SKM-1 treated with dmso at 0.1 percent for 144 hours (cell line): ENCODE results near the gene GEMIN7.
A peak's percentile ranks its signal among the peaks of the same experiment; 100 is the strongest.

Experiments used
- DNase-seq: peaks from one replicate; lab custom pipeline; 2025; ENCODE audit not compliant: unreplicated experiment; lab: John Stamatoyannopoulos, UW

The GEMIN7 gene

DNA sequence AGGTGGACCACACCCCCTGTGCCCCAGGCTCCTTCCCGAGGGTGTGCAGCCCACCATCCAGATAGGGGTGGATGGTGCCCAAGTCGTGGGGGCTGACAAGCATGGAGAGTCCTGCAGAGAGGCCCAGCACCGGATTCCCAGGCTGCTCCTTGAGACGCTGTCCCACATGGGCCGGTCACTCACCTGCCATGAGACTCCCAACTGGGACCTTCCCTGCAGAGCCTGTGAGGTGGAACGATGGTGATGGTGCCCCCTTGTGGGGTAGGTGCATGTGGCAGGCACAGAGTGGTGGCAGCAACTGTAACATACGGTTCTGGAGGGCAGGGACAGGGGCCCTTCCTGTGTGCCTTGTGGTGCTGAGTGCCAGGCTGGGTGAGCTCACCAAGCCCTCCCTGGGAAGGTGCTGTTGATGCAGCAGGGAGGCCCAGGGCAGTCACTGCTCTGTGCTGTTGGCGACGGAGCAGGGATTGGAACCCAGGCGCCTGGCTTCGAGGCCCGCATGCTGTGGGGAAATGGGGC, 47.0 kb downstream of the GEMIN7 start:
- peak; percentile 1 for DNase-seq

GRCh38 chr19:45126654-45127053, 47.6 kb downstream of the GEMIN7 start:
- no peak for DNase-seq

GRCh38 chr19:45128146-45128545, 49.1 kb downstream of the GEMIN7 start:
- DNase-seq, result no peak

- no peak for DNase-seq
Measured at GRCh38 chr19:45128806-45129205, 49.7 kb downstream of the GEMIN7 start.

- no peak for DNase-seq
Measured at GRCh38 chr19:45130236-45130635, 51.2 kb downstream of the GEMIN7 start.

GRCh38 chr19:45130888-45131615, 52.0 kb downstream of the GEMIN7 start:
- no peak for DNase-seq

- DNase-seq, result no peak
Measured at GRCh38 chr19:45133661-45134060, 54.6 kb downstream of the GEMIN7 start.

- no peak for DNase-seq
Measured at GRCh38 chr19:45135176-45135885, 56.3 kb downstream of the GEMIN7 start.

DNA sequence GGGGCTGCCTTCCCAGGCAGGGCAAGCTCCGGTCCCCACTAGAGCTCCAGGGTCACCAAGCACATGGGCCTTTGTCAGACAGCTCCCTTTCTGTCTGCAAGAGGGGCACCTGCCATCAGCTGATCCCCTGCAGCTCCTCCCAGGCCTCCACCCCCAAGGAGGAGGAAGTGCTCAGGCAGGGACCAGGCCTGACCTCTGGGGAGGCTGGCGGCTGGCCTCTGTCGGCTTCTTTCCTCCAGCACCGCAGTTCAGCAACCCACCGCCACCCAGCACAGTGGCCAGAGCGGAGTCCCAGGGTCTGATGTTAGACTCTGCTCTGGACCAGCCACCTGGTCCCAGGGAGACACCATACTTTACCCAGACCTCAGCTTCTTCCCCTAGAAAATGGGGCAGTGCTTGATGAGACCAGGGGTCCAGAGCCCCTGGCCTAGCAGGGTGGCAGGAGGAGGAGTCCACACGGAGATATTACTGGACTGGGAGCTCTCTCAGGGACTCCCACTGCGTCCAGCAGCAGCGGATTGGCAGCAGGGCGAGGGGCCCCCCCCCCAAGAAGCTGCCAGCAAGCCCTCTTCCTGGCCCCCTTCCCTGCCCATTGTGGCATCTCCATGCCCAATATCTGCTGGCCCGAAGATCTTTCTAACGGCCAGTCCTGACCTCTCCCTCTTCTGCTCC, 57.6 kb downstream of the GEMIN7 start:
- DNase-seq, result no peak

GRCh38 chr19:45137179-45137761, 58.2 kb downstream of the GEMIN7 start:
- no peak for DNase-seq

DNA sequence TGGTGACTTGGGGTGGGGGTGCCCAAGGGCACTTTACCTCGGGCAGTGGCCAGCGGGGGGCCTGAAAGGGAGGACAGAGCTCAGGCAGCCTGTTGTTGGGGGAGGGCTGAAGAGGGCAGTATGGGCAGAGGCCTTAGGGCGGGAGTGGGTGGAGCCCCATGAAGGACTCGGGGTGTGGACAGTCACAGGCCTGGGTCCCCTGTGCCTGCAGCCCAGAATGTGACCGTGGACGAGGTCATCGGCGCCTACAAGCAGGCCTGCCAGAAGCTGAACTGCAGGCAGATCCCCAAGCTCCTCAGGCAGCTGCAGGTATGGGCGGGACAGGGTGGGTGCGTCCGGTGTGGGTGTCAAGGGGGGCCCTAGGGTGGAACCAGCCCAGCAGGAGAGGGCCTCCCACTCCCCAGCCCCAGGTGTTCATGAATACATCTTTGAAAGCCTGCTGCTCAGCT, 59.3 kb downstream of the GEMIN7 start:
- DNase-seq, result no peak

- DNase-seq, result no peak
Measured at GRCh38 chr19:45139286-45140143, 60.5 kb downstream of the GEMIN7 start.

DNA sequence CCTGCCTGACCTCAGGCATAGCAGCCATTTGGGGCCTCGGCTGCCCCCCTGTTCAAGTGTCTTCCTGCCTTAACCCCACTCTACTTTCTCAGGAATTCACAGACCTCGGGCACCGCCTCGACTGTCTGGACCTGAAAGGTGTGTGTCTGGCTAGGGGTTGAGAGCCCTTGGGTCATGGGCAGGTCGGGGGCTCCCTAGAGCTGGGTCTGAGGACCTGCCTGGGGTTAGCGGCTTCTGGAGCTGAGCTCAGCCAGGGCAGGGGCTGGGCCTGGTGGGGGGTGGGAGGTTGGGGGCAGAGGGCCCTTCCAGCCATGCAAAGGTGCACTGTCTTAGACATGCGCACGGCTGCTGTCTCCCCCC, 61.1 kb downstream of the GEMIN7 start:
- DNase-seq, result no peak

GRCh38 chr19:45140533-45140932, 61.5 kb downstream of the GEMIN7 start:
- DNase-seq, result no peak
